HEK293 (cell line): Measurements from ENCODE around the gene TDRKH.

ENCODE experiments used
- CTCF ChIA-PET: fragments of 350-600 bp; formaldehyde crosslinking; extraction: SDS; loops from one replicate; lab custom pipeline; 2021; ENCODE audit warnings: antibody characterized with exemption; lab: Yijun Ruan, JAX
- POLR2A ChIA-PET: fragments of 300-600 bp; formaldehyde crosslinking; extraction: SDS; loops from one replicate; lab custom pipeline; 2020; ENCODE audit warnings: antibody characterized with exemption, inconsistent platforms; lab: Yijun Ruan, JAX
- H3K27ac ChIP-seq: fragments of 200-500 bp; sonication (Bioruptor generic); 2 replicates; pipeline ENCODE4 v1.5.1; 2014; ENCODE audit warnings: low read depth, low read length, control low read depth, inconsistent platforms; ENCODE audit errors: extremely low read depth
- H3K36me3 ChIP-seq, 2 experiments: fragments of 200-500 bp in 1 of 2; sonication (Bioruptor generic) in 1 of 2; 1 replicate in 1 of 2; 2 replicates in 1 of 2; pipeline ENCODE4 v1.5.1; 2014 to 2017; ENCODE audit warnings: inconsistent platforms in 2 of 2, low read length in 2 of 2; ENCODE audit not compliant: control insufficient read depth in 2 of 2, insufficient read depth in 1 of 2
- H3K4me1 ChIP-seq: fragments of 200-500 bp; sonication (Bioruptor generic); 2 replicates; pipeline ENCODE4 v1.5.1; 2014; ENCODE audit warnings: mild to moderate bottlenecking, low read length, inconsistent platforms; ENCODE audit not compliant: control insufficient read depth, insufficient read depth
- H3K4me3 ChIP-seq: 2 replicates; pipeline ENCODE4 v1.5.1; 2011; ENCODE audit warnings: low read depth, mild to moderate bottlenecking, control low read depth, low read length, moderate library complexity
- H3K9me3 ChIP-seq: fragments of 200-500 bp; sonication (Bioruptor generic); 2 replicates; pipeline ENCODE4 v1.5.1; 2014; ENCODE audit warnings: low read depth, low read length, inconsistent platforms; ENCODE audit not compliant: control insufficient read depth, insufficient read depth
- AEBP2 ChIP-seq: fragments of 450-650 bp; formaldehyde crosslinking; IDR thresholded peaks from 2 replicates; pipeline ENCODE4 v1.5.1; 2016; ENCODE audit warnings: missing biosample characterization, missing genetic modification characterization, borderline replicate concordance
- BCL11A ChIP-seq: fragments of 450-650 bp; formaldehyde crosslinking; IDR thresholded peaks from 2 replicates; pipeline ENCODE4 v1.5.1; 2016; ENCODE audit warnings: low read depth, missing biosample characterization, missing genetic modification characterization
- ELK4 ChIP-seq: IDR thresholded peaks from 2 replicates; pipeline ENCODE4 v1.6.1; 2011; ENCODE audit warnings: mild to moderate bottlenecking, low read depth, low read length, borderline replicate concordance
- GLIS2 ChIP-seq: fragments of 450-650 bp; formaldehyde crosslinking; IDR thresholded peaks from 2 replicates; pipeline ENCODE4 v1.5.1; 2016; ENCODE audit warnings: missing biosample characterization, missing genetic modification characterization
- KLF17 ChIP-seq: fragments of 450-650 bp; formaldehyde crosslinking; IDR thresholded peaks from 2 replicates; pipeline ENCODE4 v1.5.1; 2016; ENCODE audit warnings: missing biosample characterization, missing genetic modification characterization
- PRDM1 ChIP-seq: fragments of 450-650 bp; formaldehyde crosslinking; IDR thresholded peaks from 2 replicates; pipeline ENCODE4; 2016; ENCODE audit warnings: missing biosample characterization, missing genetic modification characterization
- PRDM6 ChIP-seq: fragments of 450-650 bp; formaldehyde crosslinking; IDR thresholded peaks from 2 replicates; pipeline ENCODE4 v1.5.1; 2017; ENCODE audit warnings: missing biosample characterization, missing genetic modification characterization
- SCRT1 ChIP-seq: fragments of 450-650 bp; formaldehyde crosslinking; IDR thresholded peaks from 2 replicates; pipeline ENCODE4 v1.5.1; 2016; ENCODE audit warnings: missing biosample characterization, missing genetic modification characterization, borderline replicate concordance
- SP2 ChIP-seq: fragments of 450-650 bp; formaldehyde crosslinking; IDR thresholded peaks from 2 replicates; pipeline ENCODE4 v1.5.1; 2016; ENCODE audit warnings: missing biosample characterization, missing genetic modification characterization
- TSHZ1 ChIP-seq: fragments of 450-650 bp; formaldehyde crosslinking; IDR thresholded peaks from 2 replicates; pipeline ENCODE4 v1.5.1; 2016; ENCODE audit warnings: missing biosample characterization, missing genetic modification characterization, borderline replicate concordance
- ZBTB10 ChIP-seq: fragments of 450-650 bp; formaldehyde crosslinking; IDR thresholded peaks from 2 replicates; pipeline ENCODE4 v1.5.1; 2016; ENCODE audit warnings: missing biosample characterization, missing genetic modification characterization
- ZNF112 ChIP-seq: fragments of 450-650 bp; formaldehyde crosslinking; IDR thresholded peaks from 2 replicates; pipeline ENCODE4 v1.5.0; 2017; ENCODE audit warnings: missing biosample characterization, missing genetic modification characterization
- ZNF311 ChIP-seq: fragments of 450-650 bp; formaldehyde crosslinking; IDR thresholded peaks from 2 replicates; pipeline ENCODE4 v1.5.1; 2017; ENCODE audit warnings: missing biosample characterization, missing genetic modification characterization, borderline replicate concordance
- ZNF341 ChIP-seq: fragments of 450-650 bp; formaldehyde crosslinking; IDR thresholded peaks from 2 replicates; pipeline ENCODE4; 2016; ENCODE audit warnings: low read depth, missing biosample characterization, missing genetic modification characterization
- ZNF544 ChIP-seq: fragments of 450-650 bp; formaldehyde crosslinking; IDR thresholded peaks from 2 replicates; pipeline ENCODE4 v1.5.0; 2017; ENCODE audit warnings: missing biosample characterization, missing genetic modification characterization
- ZNF621 ChIP-seq: fragments of 450-650 bp; formaldehyde crosslinking; IDR thresholded peaks from 2 replicates; pipeline ENCODE4 v1.5.1; 2017; ENCODE audit warnings: missing biosample characterization, missing genetic modification characterization
- ZNF626 ChIP-seq: fragments of 450-650 bp; sonication (Bioruptor Pico); formaldehyde crosslinking; IDR thresholded peaks from 2 replicates; pipeline ENCODE4 v1.5.1; 2018; ENCODE audit warnings: missing biosample characterization, missing genetic modification characterization, inconsistent platforms
- ZNF629 ChIP-seq: fragments of 450-650 bp; formaldehyde crosslinking; IDR thresholded peaks from 2 replicates; pipeline ENCODE4 v1.5.1; 2017; ENCODE audit warnings: missing biosample characterization, missing genetic modification characterization
- ZNF658 ChIP-seq: fragments of 450-650 bp; formaldehyde crosslinking; IDR thresholded peaks from 2 replicates; pipeline ENCODE4; 2016; ENCODE audit warnings: missing biosample characterization, missing genetic modification characterization
- ZNF677 ChIP-seq: fragments of 450-650 bp; IDR thresholded peaks from 2 replicates; pipeline ENCODE4 v1.5.0; 2018; ENCODE audit warnings: missing biosample characterization, mild to moderate bottlenecking, missing genetic modification characterization, moderate library complexity
- ZNF701 ChIP-seq: fragments of 450-650 bp; formaldehyde crosslinking; IDR thresholded peaks from 2 replicates; pipeline ENCODE4 v1.5.1; 2016; ENCODE audit warnings: missing biosample characterization, missing genetic modification characterization
- ZNF777 ChIP-seq: fragments of 450-650 bp; formaldehyde crosslinking; IDR thresholded peaks from 2 replicates; pipeline ENCODE4 v1.5.1; 2017; ENCODE audit warnings: missing biosample characterization, missing genetic modification characterization, borderline replicate concordance

Gene TDRKH

GRCh38 chr1:151807766-151808165 lies 17.5 kb upstream of the TDRKH start (continued):
- TF ChIP-seq ZBTB10 (no peak), SP2 (tag by site-specific recombination) (no peak), ZNF341 (tag by site-specific recombination) (no peak), AEBP2 (tag by site-specific recombination) (no peak), ZNF311 (no peak), PRDM6 (no peak)

- Histone ChIP-seq H3K27ac (no peak overlapping the region), H3K4me1 (no peaks in the 10 kb centered on the region), H3K4me3 (no peak overlapping the region), H3K36me3 (no peaks in the 10 kb centered on the region), H3K9me3 (no peaks in the 10 kb centered on the region)
- POLR2A ChIA-PET = no interaction called here
- TF ChIP-seq ZNF777 (no peak), ZNF677 (no peak), ZNF112 (no peak), BCL11A (tag by site-specific recombination) (no peak), SCRT1 (no peak), ZNF626 (no peak), ZNF544 (tag by site-specific recombination) (no peak), KLF17 (tag by site-specific recombination) (no peak), GLIS2 (tag by site-specific recombination) (no peak), ELK4 (no peak), ZNF621 (no peak), PRDM1 (no peak)
- CTCF ChIA-PET = interaction anchor here (0.5 to 1.6 kb wide), 4 partner anchors 37 to 1536 kb away, joined by 3 to 5 read pairs (median 3); partner anchors contain the start of gene TMOD4
Measured at GRCh38 chr1:151807131-151807530, 16.8 kb upstream of the TDRKH start.

GRCh38 chr1:151806170-151806569 lies 15.9 kb upstream of the TDRKH start:
- POLR2A ChIA-PET = no interaction called here
- H3K4me3 ChIP-seq = no peak overlapping the region
- H3K4me1 ChIP-seq = no peaks in the 10 kb centered on the region
- no peaks in the 10 kb centered on the region for H3K36me3 ChIP-seq
- CTCF ChIA-PET = no interaction called here
- no peaks in the 10 kb centered on the region for H3K9me3 ChIP-seq
- H3K27ac ChIP-seq = no peak overlapping the region
- TF ChIP-seq ZNF629 (tag by site-specific recombination) = no peak
- TF ChIP-seq ZNF701 (tag by site-specific recombination) = no peak
- no peak for TF ChIP-seq ZNF658 (tag by site-specific recombination)
- no peak for TF ChIP-seq TSHZ1
